ENCODE data around the gene MASP2.
"Not testable (repeated sequence)": the region's sequence is repeated elsewhere in the genome, so short reads cannot be mapped to it uniquely, and the experiment has no call there.

Gene MASP2

GRCh38 chr1:11046625-11047365 lies at the start of gene MASP2:
MASP2 (minus strand) TSS chr1:11047239; CDS start chr1:11047207, 32 bp downstream.
- ChIA-PET CTCF (interaction anchor here (0.7 kb wide), 1 partner anchor 9 kb away, joined by 5 read pairs; no protein-coding TSS in a partner anchor), POLR2A (ENCODE audit: low non-redundant PET) (no interaction called here)
- H3K27ac ChIP-seq, result no peak within 1 kb of the TSS

GRCh38 chr1:11083784-11084183 lies 36.7 kb upstream of the MASP2 start:
- DNase-seq (ENCODE audit: low spot score); POLR2A ChIA-PET (ENCODE audit: low non-redundant PET); H3K27ac ChIP-seq; CTCF ChIA-PET: not testable (repeated sequence)

More at GRCh38 chr1:11046625-11047365, at the start of gene MASP2:
- no peak for TF ChIP-seq CTCF (conservative IDR thresholded peaks at IDR 0.05; ENCODE audit: low read depth)
- no peak for DNase-seq (ENCODE audit: low spot score)

- ChIA-PET CTCF (interaction anchor here (0.6 to 0.8 kb wide), 2 partner anchors 70 to 280 kb away, joined by 4 read pairs; no protein-coding TSS in a partner anchor), POLR2A (ENCODE audit: low non-redundant PET) (no interaction called here)
- DNase-seq (ENCODE audit: low spot score), result no peak
- no peak for TF ChIP-seq CTCF (conservative IDR thresholded peaks at IDR 0.05; ENCODE audit: low read depth)
- no peak overlapping the region for H3K27ac ChIP-seq
Measured at GRCh38 chr1:11080931-11081330, 33.9 kb upstream of the MASP2 start.

GRCh38 chr1:11078631-11079030 lies 31.6 kb upstream of the MASP2 start:
- POLR2A ChIA-PET (ENCODE audit: low non-redundant PET), result no interaction called here
- no peak for DNase-seq (ENCODE audit: low spot score)
- CTCF ChIA-PET, result interaction anchor here (0.6 to 1.0 kb wide), 3 partner anchors 11 to 481 kb away, joined by 3 read pairs; no protein-coding TSS in a partner anchor
- H3K27ac ChIP-seq, result no peak overlapping the region
- TF ChIP-seq CTCF (conservative IDR thresholded peaks at IDR 0.05; ENCODE audit: low read depth), result no peak

- H3K27ac ChIP-seq; POLR2A ChIA-PET (ENCODE audit: low non-redundant PET); DNase-seq (ENCODE audit: low spot score): not testable (repeated sequence)
- CTCF ChIA-PET, result interaction anchor here (1.2 kb wide), 1 partner anchor 25 kb away, joined by 3 read pairs; no protein-coding TSS in a partner anchor
Measured at GRCh38 chr1:11073398-11073797, 26.4 kb upstream of the MASP2 start.

GRCh38 chr1:11072216-11072917 lies 25.3 kb upstream of the MASP2 start:
- POLR2A ChIA-PET (ENCODE audit: low non-redundant PET), result no interaction called here
- H3K27ac ChIP-seq, result no peak overlapping the region

More at GRCh38 chr1:11072216-11072917, 25.3 kb upstream of the MASP2 start:
- no peak for DNase-seq (ENCODE audit: low spot score)
- TF ChIP-seq CTCF (conservative IDR thresholded peaks at IDR 0.05; ENCODE audit: low read depth), result no peak
- CTCF ChIA-PET, result interaction anchor here (0.7 to 1.2 kb wide), 2 partner anchors 26 to 37 kb away, joined by 3 to 5 read pairs; no protein-coding TSS in a partner anchor
